Measurements from ENCODE around the gene SLC38A3.

SLC38A3 gene

GRCh38 chr3:50251220-50251619 lies 46.1 kb downstream of the SLC38A3 start:
- Histone ChIP-seq H3K36me3 (replicated peaks; ENCODE audit: low read depth, low read length) (peaks cover 55% of the 10 kb centered on the region), H3K79me2 (ENCODE audit: low read length) (peaks cover 51% of the 10 kb centered on the region), H3K9ac (ENCODE audit: low read length) (no peak overlapping the region), H3K4me2 (ENCODE audit: low read length) (no peak overlapping the region), H3K27ac (ENCODE audit: low read length) (no peak overlapping the region), H4K20me1 (ENCODE audit: insufficient read depth, low read length) (peaks cover 74% of the 10 kb centered on the region), H2AFZ (ENCODE audit: low read depth, low read length) (no peak overlapping the region), H3K4me1 (ENCODE audit: low read length) (peaks cover 9% of the 10 kb centered on the region), H3K9me3 (ENCODE audit: insufficient read depth, low read length) (no peaks in the 10 kb centered on the region), H3K4me3 (ENCODE audit: low read length) (no peak overlapping the region), H3K27me3 (ENCODE audit: low read depth, low read length) (no peaks in the 10 kb centered on the region)
- TF ChIP-seq EZH2phosphoT487 (IDR thresholded peaks at IDR 0.05; ENCODE audit: low read depth) = no peak
- no peak for TF ChIP-seq CTCF (IDR thresholded peaks at IDR 0.05; ENCODE audit: low read depth, low read length)

- H3K4me3 ChIP-seq (ENCODE audit: low read length) = no peak overlapping the region
- TF ChIP-seq EZH2phosphoT487 (IDR thresholded peaks at IDR 0.05; ENCODE audit: low read depth) (no peak), CTCF (IDR thresholded peaks at IDR 0.05; ENCODE audit: low read depth, low read length) (no peak)
- H3K27me3 ChIP-seq (ENCODE audit: low read depth, low read length) = no peaks in the 10 kb centered on the region
- H2AFZ ChIP-seq (ENCODE audit: low read depth, low read length) = no peak overlapping the region
- peaks cover 2% of the 10 kb centered on the region; the same call in 1 of the 2 replicates for H3K4me1 ChIP-seq (ENCODE audit: low read length)
- H3K9ac ChIP-seq (ENCODE audit: low read length) = no peak overlapping the region
- H3K27ac ChIP-seq (ENCODE audit: low read length) = no peak overlapping the region
- H3K4me2 ChIP-seq (ENCODE audit: low read length) = no peak overlapping the region
- H3K79me2 ChIP-seq (ENCODE audit: low read length) = peaks cover 17% of the 10 kb centered on the region
- H4K20me1 ChIP-seq (ENCODE audit: insufficient read depth, low read length) = peaks cover 40% of the 10 kb centered on the region
- H3K9me3 ChIP-seq (ENCODE audit: insufficient read depth, low read length) = 0 out of 2 replicates have a peak, but pooled peaks cover 6% of the 10 kb centered on the region
- H3K36me3 ChIP-seq (replicated peaks; ENCODE audit: low read depth, low read length) = peaks cover 71% of the 10 kb centered on the region
Measured at GRCh38 chr3:50254577-50255250, 49.6 kb downstream of the SLC38A3 start.

GRCh38 chr3:50255251-50255615 lies 50.2 kb downstream of the SLC38A3 start:
- H3K4me3 ChIP-seq (ENCODE audit: low read length) = no peak overlapping the region
- peaks cover 3% of the 10 kb centered on the region; the same call in 1 of the 2 replicates for H3K4me1 ChIP-seq (ENCODE audit: low read length)
- peaks cover 35% of the 10 kb centered on the region for H4K20me1 ChIP-seq (ENCODE audit: insufficient read depth, low read length)
- peaks cover 12% of the 10 kb centered on the region for H3K79me2 ChIP-seq (ENCODE audit: low read length)
- TF ChIP-seq CTCF (IDR thresholded peaks at IDR 0.05; ENCODE audit: low read depth, low read length) = no peak
- TF ChIP-seq EZH2phosphoT487 (IDR thresholded peaks at IDR 0.05; ENCODE audit: low read depth) = no peak
- H3K9me3 ChIP-seq (ENCODE audit: insufficient read depth, low read length) = 0 out of 2 replicates have a peak, but pooled peaks cover 6% of the 10 kb centered on the region
- H3K36me3 ChIP-seq (replicated peaks; ENCODE audit: low read depth, low read length) = peaks cover 71% of the 10 kb centered on the region
- H3K27me3 ChIP-seq (ENCODE audit: low read depth, low read length) = no peaks in the 10 kb centered on the region
- H3K27ac ChIP-seq (ENCODE audit: low read length) = no peak overlapping the region
- no peak overlapping the region for H3K9ac ChIP-seq (ENCODE audit: low read length)
- no peak overlapping the region for H2AFZ ChIP-seq (ENCODE audit: low read depth, low read length)
- no peak overlapping the region for H3K4me2 ChIP-seq (ENCODE audit: low read length)

GRCh38 chr3:50256978-50257890 lies 52.2 kb downstream of the SLC38A3 start:
- H2AFZ ChIP-seq (ENCODE audit: low read depth, low read length) = no peak overlapping the region
- no peak overlapping the region for H3K4me2 ChIP-seq (ENCODE audit: low read length)
- H3K27me3 ChIP-seq (ENCODE audit: low read depth, low read length) = no peaks in the 10 kb centered on the region
- H4K20me1 ChIP-seq (ENCODE audit: insufficient read depth, low read length) = peaks cover 17% of the 10 kb centered on the region
- peaks cover 13% of the 10 kb centered on the region for H3K4me1 ChIP-seq (ENCODE audit: low read length)
- H3K79me2 ChIP-seq (ENCODE audit: low read length) = no peaks in the 10 kb centered on the region
- H3K27ac ChIP-seq (ENCODE audit: low read length) = no peak overlapping the region
- H3K9ac ChIP-seq (ENCODE audit: low read length) = no peak overlapping the region
- H3K36me3 ChIP-seq (replicated peaks; ENCODE audit: low read depth, low read length) = peaks cover 60% of the 10 kb centered on the region
- 0 out of 2 replicates have a peak, but pooled peaks cover 6% of the 10 kb centered on the region for H3K9me3 ChIP-seq (ENCODE audit: insufficient read depth, low read length)
- peak; percentile 39 for TF ChIP-seq CTCF (IDR thresholded peaks at IDR 0.05; ENCODE audit: low read depth, low read length)
- TF ChIP-seq EZH2phosphoT487 (IDR thresholded peaks at IDR 0.05; ENCODE audit: low read depth) = no peak
- H3K4me3 ChIP-seq (ENCODE audit: low read length) = no peak overlapping the region

All from OCI-LY3 (cell line).